HG03196 (cell line): ENCODE data around the gene ATG4A.

Source experiments
- ATAC-seq: cut with Tn5 transposase; IDR thresholded peaks from one replicate; pipeline ENCODE4 v1.9.1; 2021; ENCODE audit not compliant: unreplicated experiment

Gene ATG4A

GRCh38 chrX:108167211-108167872 lies 75.8 kb downstream of the ATG4A start:
- no peak for ATAC-seq

- ATAC-seq: no peak
Observed at GRCh38 chrX:108168961-108169740, 77.6 kb downstream of the ATG4A start.

GRCh38 chrX:108169768-108170167 lies 78.2 kb downstream of the ATG4A start:
- no peak for ATAC-seq

GRCh38 chrX:108171671-108172070 lies 80.1 kb downstream of the ATG4A start:
- ATAC-seq: no peak

GRCh38 chrX:108173874-108174273 lies 82.3 kb downstream of the ATG4A start:
- no peak for ATAC-seq

- no peak for ATAC-seq
Observed at GRCh38 chrX:108177351-108178142, 86.0 kb downstream of the ATG4A start.

GRCh38 chrX:108178143-108178498 lies 86.5 kb downstream of the ATG4A start:
- no peak for ATAC-seq

GRCh38 chrX:108186811-108187210 lies 95.2 kb downstream of the ATG4A start:
- no peak for ATAC-seq

GRCh38 chrX:108198420-108198819 lies 106.8 kb downstream of the ATG4A start:
- ATAC-seq: no peak

GRCh38 chrX:108199041-108199440 lies 107.5 kb downstream of the ATG4A start:
- ATAC-seq: no peak

GRCh38 chrX:108199691-108200090 lies 108.1 kb downstream of the ATG4A start:
- no peak for ATAC-seq

- ATAC-seq: no peak
Observed at GRCh38 chrX:108203540-108203939, 112.0 kb downstream of the ATG4A start.
